D721Med (cell line): Measurements from ENCODE around the gene DLG4.
A peak's percentile ranks its signal among the peaks of the same experiment; 100 is the strongest.

ENCODE experiments used
- DNase-seq: peaks from one replicate; pipeline ENCODE4 v3.0.0; 2011; ENCODE audit warnings: low spot score; ENCODE audit not compliant: insufficient read length
- FAIRE-seq: peaks from 2 replicates; lab custom pipeline; 2011; peaks lifted over from hg19 to GRCh38; lab: Jason Lieb, UNC
- CTCF ChIP-seq: IDR thresholded peaks from 2 replicates; pipeline ENCODE4 v1.5.1; 2012; ENCODE audit warnings: mild to moderate bottlenecking, control low read depth; ENCODE audit not compliant: insufficient read depth; ENCODE audit errors: missing control alignments

The DLG4 gene

GRCh38 chr17:7252176-7253043 is 32.8 kb upstream of the DLG4 start, which contains the start of gene ELP5:
Gene ELP5, plus strand, starts transcription at chr17:7252215. Its CDS starts 336 bp downstream, at chr17:7252551.
- peak; percentile 37 for TF ChIP-seq CTCF
- FAIRE-seq (no peak), DNase-seq (peak; percentile 80)

- peak; percentile 21 for FAIRE-seq
Measured at GRCh38 chr17:7251661-7252175, 32.1 kb upstream of the DLG4 start, which contains the start of gene CTDNEP1. Gene CTDNEP1, minus strand, starts transcription at chr17:7251734. Its CDS starts 438 bp downstream, at chr17:7251296.

GRCh38 chr17:7250695-7251627 is 31.3 kb upstream of the DLG4 start:
- no peak for FAIRE-seq

More at GRCh38 chr17:7251661-7252175, 32.1 kb upstream of the DLG4 start, which contains the start of gene CTDNEP1:
- peak; percentile 81 for DNase-seq
- TF ChIP-seq CTCF, result no peak

GRCh38 chr17:7249830-7250229 is 30.2 kb upstream of the DLG4 start:
- FAIRE-seq (no peak), DNase-seq (no peak)
- no peak for TF ChIP-seq CTCF

More at GRCh38 chr17:7250695-7251627, 31.3 kb upstream of the DLG4 start:
- DNase-seq, result no peak
- no peak for TF ChIP-seq CTCF

- no peak for TF ChIP-seq CTCF
- DNase-seq (no peak), FAIRE-seq (no peak)
Measured at GRCh38 chr17:7249214-7249613, 29.6 kb upstream of the DLG4 start.

- no peak for TF ChIP-seq CTCF
- FAIRE-seq (no peak), DNase-seq (no peak)
Measured at GRCh38 chr17:7248796-7249195, 29.2 kb upstream of the DLG4 start.
